Astrocyte (in vitro differentiated cells and primary cell): ENCODE data around the gene AGPS. TPM values are rescaled to one million over a fixed set of nuclear protein-coding genes. Genes with fewer than 3 reads are reported as not detected.

ENCODE experiments used
- DNase-seq: peaks from one replicate; pipeline ENCODE4 v3.0.0-alpha.2; 2010; ENCODE audit warnings: low read depth
- FAIRE-seq: peaks from 2 replicates; lab custom pipeline; 2011; peaks lifted over from hg19 to GRCh38; lab: Jason Lieb, UNC
- H2AFZ ChIP-seq: 2 replicates; pipeline ENCODE4 v1.6.0; 2012; ENCODE audit warnings: low read depth, low read length, inconsistent platforms
- H3K27ac ChIP-seq: 2 replicates; pipeline ENCODE4 v1.5.1; 2011; ENCODE audit warnings: low read depth, low read length, inconsistent platforms
- H3K27me3 ChIP-seq: 2 replicates; pipeline ENCODE4 v1.6.0; 2011; ENCODE audit warnings: low read length, inconsistent platforms; ENCODE audit not compliant: insufficient read depth
- H3K36me3 ChIP-seq: 2 replicates; pipeline ENCODE4 v1.5.1; 2011; ENCODE audit warnings: low read length, inconsistent platforms; ENCODE audit not compliant: insufficient read depth
- H3K4me1 ChIP-seq: 2 replicates; pipeline ENCODE4 v1.5.1; 2011; ENCODE audit warnings: low read length, inconsistent platforms; ENCODE audit not compliant: insufficient read depth
- H3K4me2 ChIP-seq: 2 replicates; pipeline ENCODE4 v1.6.0; 2012; ENCODE audit warnings: low read length, inconsistent platforms
- H3K4me3 ChIP-seq: 2 replicates; pipeline ENCODE4 v1.5.1; 2011; ENCODE audit warnings: low read depth, mild to moderate bottlenecking, low read length, inconsistent platforms; ENCODE audit not compliant: insufficient read depth
- H3K79me2 ChIP-seq: 2 replicates; pipeline ENCODE4 v1.6.0; 2012; ENCODE audit warnings: mild to moderate bottlenecking, low read length, inconsistent platforms; ENCODE audit not compliant: insufficient read depth
- H3K9ac ChIP-seq: 2 replicates; pipeline ENCODE4 v1.6.0; 2012; ENCODE audit warnings: mild to moderate bottlenecking, low read length, inconsistent platforms
- H3K9me3 ChIP-seq: 2 replicates; pipeline ENCODE4 v1.5.1; 2012; ENCODE audit warnings: low read depth, mild to moderate bottlenecking, low read length, inconsistent platforms; ENCODE audit not compliant: insufficient read depth
- H4K20me1 ChIP-seq: 2 replicates; pipeline ENCODE4 v1.6.0; 2012; ENCODE audit warnings: low read length, inconsistent platforms; ENCODE audit not compliant: insufficient read depth
- H3K27ac Mint-ChIP-seq: one replicate; pipeline ENCODE4 v1.8.0; 2021; ENCODE audit warnings: mild to moderate bottlenecking, mixed read lengths; ENCODE audit not compliant: unreplicated experiment
- H3K27me3 Mint-ChIP-seq: one replicate; pipeline ENCODE4 v1.8.0; 2021; ENCODE audit warnings: low read depth, mixed read lengths; ENCODE audit not compliant: unreplicated experiment
- H3K36me3 Mint-ChIP-seq: one replicate; pipeline ENCODE4 v1.8.0; 2021; ENCODE audit warnings: low read depth, mixed read lengths; ENCODE audit not compliant: unreplicated experiment
- H3K4me1 Mint-ChIP-seq: one replicate; pipeline ENCODE4 v1.8.0; 2021; ENCODE audit warnings: low read depth, mixed read lengths; ENCODE audit not compliant: unreplicated experiment
- H3K4me3 Mint-ChIP-seq: one replicate; pipeline ENCODE4 v1.8.0; 2021; ENCODE audit warnings: mild to moderate bottlenecking, moderate library complexity, mixed read lengths; ENCODE audit not compliant: unreplicated experiment
- H3K9me3 Mint-ChIP-seq: one replicate; pipeline ENCODE4 v1.8.0; 2021; ENCODE audit warnings: mild to moderate bottlenecking, mixed read lengths; ENCODE audit not compliant: unreplicated experiment
- EZH2 ChIP-seq: IDR thresholded peaks from 2 replicates; pipeline ENCODE4 v1.6.1; 2012; ENCODE audit warnings: mild to moderate bottlenecking, low read length, inconsistent platforms; ENCODE audit not compliant: insufficient read depth
- total RNA-seq: library from RNA; stranded (reverse); gene quantifications from 2 replicates; pipeline ENCODE4 v1.2.1, GENCODE V29; 2021
- TF ChIP-seq, protein P1 (sequence below): IDR thresholded peaks from 2 replicates; pipeline ENCODE4 v1.5.1; 2011; ENCODE audit warnings: low read depth, mild to moderate bottlenecking, inconsistent platforms, low read length, moderate library complexity; ENCODE audit not compliant: insufficient read depth

The AGPS gene
- total RNA-seq, 1 donor from 2014 or later = 66.2 TPM

DNA sequence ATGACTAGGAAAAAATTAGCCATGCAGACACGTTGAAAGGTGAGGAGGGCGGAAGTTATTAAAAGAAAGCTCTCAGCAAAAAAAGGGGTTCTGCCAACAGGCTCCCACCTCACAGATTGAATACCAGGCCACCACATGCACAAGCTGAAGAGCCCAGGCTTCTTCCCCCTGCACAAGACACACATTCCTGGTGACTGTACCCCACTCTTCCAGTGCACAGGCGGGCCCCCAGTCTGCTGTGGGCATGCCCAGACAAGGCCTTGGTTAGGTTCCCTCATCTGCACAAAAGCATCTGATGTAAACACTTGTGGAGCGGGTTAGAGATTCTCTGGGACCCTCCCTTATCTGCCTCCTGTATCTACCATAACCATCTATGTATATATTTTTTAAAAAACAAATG, 81.7 kb downstream of the AGPS start:
- TF ChIP-seq EZH2 = no peak
- TF ChIP-seq, protein P1, sequence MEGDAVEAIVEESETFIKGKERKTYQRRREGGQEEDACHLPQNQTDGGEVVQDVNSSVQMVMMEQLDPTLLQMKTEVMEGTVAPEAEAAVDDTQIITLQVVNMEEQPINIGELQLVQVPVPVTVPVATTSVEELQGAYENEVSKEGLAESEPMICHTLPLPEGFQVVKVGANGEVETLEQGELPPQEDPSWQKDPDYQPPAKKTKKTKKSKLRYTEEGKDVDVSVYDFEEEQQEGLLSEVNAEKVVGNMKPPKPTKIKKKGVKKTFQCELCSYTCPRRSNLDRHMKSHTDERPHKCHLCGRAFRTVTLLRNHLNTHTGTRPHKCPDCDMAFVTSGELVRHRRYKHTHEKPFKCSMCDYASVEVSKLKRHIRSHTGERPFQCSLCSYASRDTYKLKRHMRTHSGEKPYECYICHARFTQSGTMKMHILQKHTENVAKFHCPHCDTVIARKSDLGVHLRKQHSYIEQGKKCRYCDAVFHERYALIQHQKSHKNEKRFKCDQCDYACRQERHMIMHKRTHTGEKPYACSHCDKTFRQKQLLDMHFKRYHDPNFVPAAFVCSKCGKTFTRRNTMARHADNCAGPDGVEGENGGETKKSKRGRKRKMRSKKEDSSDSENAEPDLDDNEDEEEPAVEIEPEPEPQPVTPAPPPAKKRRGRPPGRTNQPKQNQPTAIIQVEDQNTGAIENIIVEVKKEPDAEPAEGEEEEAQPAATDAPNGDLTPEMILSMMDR = no peak
- Histone ChIP-seq H3K79me2 (no peaks in the 10 kb centered on the region), H3K9ac (no peak overlapping the region), H3K4me1 (peaks cover 7% of the 10 kb centered on the region), H4K20me1 (no peaks in the 10 kb centered on the region), H3K27me3 (no peaks in the 10 kb centered on the region), H3K36me3 (no peaks in the 10 kb centered on the region), H3K27ac (no peak overlapping the region), H3K4me3 (no peak overlapping the region), H3K9me3 (no peaks in the 10 kb centered on the region), H2AFZ (no peak overlapping the region), H3K4me2 (no peak overlapping the region)
- H3K4me1 Mint-ChIP-seq = peaks cover 28% of the 10 kb centered on the region
- FAIRE-seq (no peak), DNase-seq (no peak)
- peaks cover 15% of the 10 kb centered on the region for H3K9me3 Mint-ChIP-seq
- peaks cover 25% of the 10 kb centered on the region for H3K36me3 Mint-ChIP-seq
- H3K4me3 Mint-ChIP-seq = no peak overlapping the region
- H3K27me3 Mint-ChIP-seq = no peaks in the 10 kb centered on the region
- peak overlapping the region; percentile 66 for H3K27ac Mint-ChIP-seq

DNA sequence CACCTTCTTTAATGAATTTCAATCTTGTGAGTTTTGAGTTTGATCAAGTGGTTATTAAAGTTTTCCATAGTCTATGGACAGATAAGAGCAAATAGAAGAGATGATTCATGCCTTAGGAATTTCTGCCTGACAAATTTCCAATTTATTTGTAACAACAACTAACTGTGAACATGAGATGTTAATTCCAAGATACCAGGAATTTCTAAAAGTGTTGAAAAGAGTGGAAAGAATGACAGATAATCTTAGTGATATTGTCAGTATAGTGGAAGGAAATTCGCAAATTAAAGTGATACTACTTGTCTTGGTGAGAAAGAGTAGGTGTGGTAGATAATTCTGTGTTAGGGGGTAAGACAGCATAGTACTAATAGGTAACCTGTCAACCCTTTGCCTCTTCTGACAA, 82.4 kb downstream of the AGPS start:
- no peaks in the 10 kb centered on the region for H3K36me3 ChIP-seq
- no peaks in the 10 kb centered on the region for H3K27me3 Mint-ChIP-seq
- H3K4me3 ChIP-seq = peak overlapping the region; percentile 7
- peak overlapping the region; percentile 66 for H3K27ac Mint-ChIP-seq
- no peaks in the 10 kb centered on the region for H3K27me3 ChIP-seq
- H3K4me2 ChIP-seq = peak overlapping the region; percentile 19
- H3K4me3 Mint-ChIP-seq = no peak overlapping the region
- no peak overlapping the region for H2AFZ ChIP-seq
- H3K79me2 ChIP-seq = no peaks in the 10 kb centered on the region
- H3K36me3 Mint-ChIP-seq = peaks cover 26% of the 10 kb centered on the region
- DNase-seq (peak; percentile 82), FAIRE-seq (no peak)
- H4K20me1 ChIP-seq = no peaks in the 10 kb centered on the region
- TF ChIP-seq EZH2 = no peak
- TF ChIP-seq, protein P1 = no peak
- H3K27ac ChIP-seq = peak overlapping the region; percentile 21
- no peak overlapping the region for H3K9ac ChIP-seq
- peaks cover 25% of the 10 kb centered on the region for H3K4me1 Mint-ChIP-seq
- peaks cover 15% of the 10 kb centered on the region for H3K9me3 Mint-ChIP-seq
- H3K9me3 ChIP-seq = no peaks in the 10 kb centered on the region
- H3K4me1 ChIP-seq = peaks cover 7% of the 10 kb centered on the region

DNA sequence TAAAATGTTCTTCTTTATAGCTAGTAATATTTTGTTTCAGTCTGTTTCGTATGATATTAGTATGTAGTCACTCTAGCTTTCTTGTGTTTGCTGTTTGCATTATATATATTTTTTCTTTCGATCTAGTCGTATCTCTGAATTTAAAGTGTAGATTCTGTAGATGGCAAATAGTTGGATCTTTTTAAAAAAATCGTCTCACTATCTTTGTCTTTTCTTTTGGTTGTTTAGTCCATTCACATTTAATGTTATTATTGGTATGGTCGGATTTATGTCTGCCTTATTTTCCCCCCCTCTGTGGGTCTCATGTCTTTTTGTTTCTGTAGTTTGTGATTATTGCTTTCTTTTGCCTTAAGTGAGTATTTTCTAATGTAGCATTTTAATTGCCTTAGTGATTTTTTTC, 84.3 kb downstream of the AGPS start:
- Histone ChIP-seq H3K9ac (no peak overlapping the region), H3K4me2 (no peak overlapping the region), H3K4me3 (no peak overlapping the region), H3K4me1 (peaks cover 7% of the 10 kb centered on the region), H3K9me3 (no peaks in the 10 kb centered on the region), H3K79me2 (no peaks in the 10 kb centered on the region), H3K27me3 (no peaks in the 10 kb centered on the region), H2AFZ (no peak overlapping the region), H3K36me3 (no peaks in the 10 kb centered on the region), H4K20me1 (no peaks in the 10 kb centered on the region), H3K27ac (no peak overlapping the region)
- DNase-seq (no peak), FAIRE-seq (no peak)
- H3K27ac Mint-ChIP-seq = no peak overlapping the region
- H3K4me3 Mint-ChIP-seq = no peak overlapping the region
- peaks cover 14% of the 10 kb centered on the region for H3K9me3 Mint-ChIP-seq
- peaks cover 25% of the 10 kb centered on the region for H3K36me3 Mint-ChIP-seq
- no peaks in the 10 kb centered on the region for H3K27me3 Mint-ChIP-seq
- H3K4me1 Mint-ChIP-seq = peaks cover 23% of the 10 kb centered on the region
- TF ChIP-seq EZH2 = no peak
- TF ChIP-seq, protein P1 = no peak
